B cell (primary cell): ENCODE measurements around the gene NR5A2. TPM values are rescaled to one million over a fixed set of nuclear protein-coding genes. Genes with fewer than 3 reads are reported as not detected.

Experiments used
- ATAC-seq: fragments of 200-7000 bp; cut with Tn5 transposase; one replicate; pipeline ENCODE4 v1.10.0; 2021; ENCODE audit warnings: low read depth, mild to moderate bottlenecking, moderate number of reproducible peaks, moderate library complexity
- CTCF ChIA-PET: fragments of 350-600 bp; sonication (Branson Sonifier 250); formaldehyde crosslinking; loops from one replicate; lab custom pipeline; 2021; ENCODE audit warnings: antibody characterized with exemption, inconsistent platforms; lab: Charles Lee
- POLR2A ChIA-PET: fragments of 350-600 bp; sonication (Branson Sonifier 250); formaldehyde crosslinking; loops from one replicate; lab custom pipeline; 2021; ENCODE audit warnings: antibody characterized with exemption; lab: Charles Lee
- DNase-seq: peaks from one replicate; pipeline ENCODE4 v3.0.0; 2013
- H2AFZ ChIP-seq: 2 replicates; pipeline ENCODE4 v1.6.1; 2012; ENCODE audit warnings: mild to moderate bottlenecking, low read depth, low read length; ENCODE audit not compliant: insufficient read depth, poor library complexity, severe bottlenecking
- H3K27ac ChIP-seq, 2 donors: 1 replicate in 1 of 2; 2 replicates in 1 of 2; pipeline ENCODE4 v1.5.1; 2012 to 2013; ENCODE audit warnings: low read length in 2 of 2, mild to moderate bottlenecking in 2 of 2, moderate library complexity in 1 of 2
- H3K27me3 ChIP-seq, 4 experiments: fragments of 200-600 bp in 1 of 4; sonication (generic) in 1 of 4; replicated peaks in 1 of 4; 1 replicate in 2 of 4; 2 replicates in 2 of 4; pipeline versions ENCODE4 v1.6.1 to v1.7.0; 2013 to 2016; ENCODE audit warnings: low read length in 3 of 4, mild to moderate bottlenecking in 2 of 4, mixed read lengths in 1 of 4, moderate library complexity in 1 of 4; ENCODE audit not compliant: insufficient read depth in 4 of 4, control insufficient read depth in 3 of 4; ENCODE audit errors: control extremely low read depth in 1 of 4
- H3K36me3 ChIP-seq, 2 experiments: replicated peaks in 1 of 2; 1 replicate in 1 of 2; 2 replicates in 1 of 2; pipeline versions ENCODE4 v1.6.1 to v1.7.1; 2013; ENCODE audit warnings: low read length in 1 of 2; ENCODE audit not compliant: insufficient read depth in 2 of 2, control insufficient read depth in 1 of 2; ENCODE audit errors: control extremely low read depth in 1 of 2, extremely low read depth in 1 of 2
- H3K4me1 ChIP-seq, 2 donors: fragments of 200-600 bp in 1 of 2; sonication (generic) in 1 of 2; 1 replicate in 1 of 2; 2 replicates in 1 of 2; pipeline versions ENCODE4 v1.5.1 to v1.6.1; 2013 to 2017; ENCODE audit warnings: low read length in 2 of 2; ENCODE audit not compliant: control insufficient read depth in 2 of 2, insufficient read depth in 2 of 2
- H3K4me2 ChIP-seq: replicated peaks from 2 replicates; pipeline ENCODE3; 2012; ENCODE audit warnings: mild to moderate bottlenecking, low read depth, low read length; ENCODE audit not compliant: poor library complexity, severe bottlenecking
- H3K4me3 ChIP-seq, 5 experiments: fragments of 200-600 bp in 1 of 5; sonication (generic) in 1 of 5; 1 replicate in 3 of 5; 2 replicates in 2 of 5; pipeline versions ENCODE4 v1.5.1 to v1.7.0; 2011 to 2016; ENCODE audit warnings: low read length in 4 of 5, mild to moderate bottlenecking in 4 of 5, low read depth in 2 of 5, control low read depth in 1 of 5, moderate library complexity in 1 of 5; ENCODE audit not compliant: insufficient read depth in 1 of 5; ENCODE audit errors: control extremely low read depth in 1 of 5, extremely low read depth in 1 of 5
- H3K79me2 ChIP-seq: fragments of 200-600 bp; sonication (generic); one replicate; pipeline ENCODE4 v1.6.0; 2016; ENCODE audit warnings: low read length; ENCODE audit not compliant: control insufficient read depth, insufficient read depth
- H3K9ac ChIP-seq: fragments of 200-600 bp; sonication (generic); 2 replicates; pipeline ENCODE4 v1.6.1; 2017; ENCODE audit warnings: mild to moderate bottlenecking, low read length, moderate library complexity
- H3K9me3 ChIP-seq, 3 donors: one replicate each; pipeline versions ENCODE4 v1.6.1 to v1.7.1; 2013; ENCODE audit warnings: low read length in 2 of 3; ENCODE audit not compliant: control insufficient read depth in 2 of 3, insufficient read depth in 1 of 3; ENCODE audit errors: control extremely low read depth in 1 of 3
- H4K20me1 ChIP-seq: 2 replicates; pipeline ENCODE4 v1.6.0; 2012; ENCODE audit warnings: mild to moderate bottlenecking, low read length; ENCODE audit not compliant: insufficient read depth, control insufficient read depth, poor library complexity, severe bottlenecking
- H3K27ac Mint-ChIP-seq: one replicate; pipeline ENCODE4 v1.8.0; 2021; ENCODE audit warnings: mixed read lengths
- H3K27me3 Mint-ChIP-seq: one replicate; pipeline ENCODE4 v1.8.0; 2021; ENCODE audit warnings: mixed read lengths
- H3K4me1 Mint-ChIP-seq: one replicate; pipeline ENCODE4 v1.8.0; 2021; ENCODE audit warnings: mixed read lengths
- H3K4me3 Mint-ChIP-seq: one replicate; pipeline ENCODE4 v1.8.0; 2021; ENCODE audit warnings: mixed read lengths
- H3K9me3 Mint-ChIP-seq: one replicate; pipeline ENCODE4 v1.8.0; 2022; ENCODE audit warnings: mixed read lengths; ENCODE audit not compliant: insufficient read depth
- CTCF ChIP-seq: fragments of 200-600 bp; IDR thresholded peaks from one replicate; pipeline ENCODE4 v1.8.0; 2022; ENCODE audit warnings: antibody characterized with exemption, mild to moderate bottlenecking
- EZH2 ChIP-seq: IDR thresholded peaks from 2 replicates; pipeline ENCODE4 v1.6.1; 2012; ENCODE audit warnings: borderline replicate concordance, low read depth, mild to moderate bottlenecking, moderate library complexity, low read length; ENCODE audit not compliant: insufficient read depth, poor library complexity, severe bottlenecking
- WGBS: methylation state at CpG from one replicate; pipeline ENCODE4 v1.1.5; 2013; ENCODE audit warnings: missing lambda C conversion rate; ENCODE audit not compliant: insufficient coverage; 5-methylcytosine and 5-hydroxymethylcytosine counted together
- intact Hi-C: fragments of 100-400 bp; cut with micrococcal nuclease; formaldehyde crosslinking; loops from one replicate; pipeline ENCODE4 v1.10.0; 2022
- polyA plus RNA-seq: library from polyadenylated mRNA; depleted of rRNA; stranded (reverse); fragments of >200 nt; gene quantifications from 2 replicates; pipeline ENCODE4 v1.2.3, GENCODE V29; 2012
- total RNA-seq, 2 donors: library from RNA; stranded (reverse); fragments of 120-200 nt in 1 of 2; gene quantifications; 1 replicate in 1 of 2; 2 replicates in 1 of 2; pipeline versions ENCODE4 v1.2.3 to v1.2.4, GENCODE V29; 2013 to 2022

Gene NR5A2
- total and polyA plus RNA-seq, 2 donors (not counting 1 experiment from before 2014, with no cell fraction given) = 0.07 TPM; not detected in 1

GRCh38 chr1:199995096-199995685 is 32.3 kb upstream of the NR5A2 start:
- Histone ChIP-seq H3K4me1 (no peaks in the 10 kb centered on the region), H3K79me2 (no peaks in the 10 kb centered on the region), H3K36me3 (no peaks in the 10 kb centered on the region), H3K9me3 (peaks cover 0 to 3% (median 0%) of the 10 kb centered on the region in 3 donors), H3K27me3 (peaks cover 0 to 9% (median 4%) of the 10 kb centered on the region in 4 experiments), H3K4me2 (no peak overlapping the region), H3K27ac (no peak overlapping the region), H4K20me1 (no peaks in the 10 kb centered on the region), H3K9ac (no peak overlapping the region), H2AFZ (no peak overlapping the region), H3K4me3 (no peak overlapping the region)
- DNase-seq (no peak), ATAC-seq (no peak)
- H3K4me1 Mint-ChIP-seq = no peaks in the 10 kb centered on the region
- TF ChIP-seq CTCF (no peak), EZH2 (no peak)
- H3K4me3 Mint-ChIP-seq = no peak overlapping the region
- H3K9me3 Mint-ChIP-seq = no peaks in the 10 kb centered on the region
- peaks cover 24% of the 10 kb centered on the region for H3K27me3 Mint-ChIP-seq
- ChIA-PET CTCF (interaction anchor here (0.6 kb wide), 1 partner anchor 9 kb away, joined by 3 read pairs; no protein-coding TSS in a partner anchor), POLR2A (no interaction called here)
- WGBS = no CpG with 5 or more reads among the region's 3 CpGs
- intact Hi-C loops = no loop called here
- H3K27ac Mint-ChIP-seq = no peak overlapping the region

- ChIA-PET POLR2A (no interaction called here), CTCF (no interaction called here)
- Mint-ChIP-seq H3K9me3 (no peaks in the 10 kb centered on the region), H3K27me3 (peaks cover 24% of the 10 kb centered on the region), H3K4me3 (no peak overlapping the region), H3K4me1 (no peaks in the 10 kb centered on the region), H3K27ac (no peak overlapping the region)
- DNase-seq = no peak
- no peaks in the 10 kb centered on the region for H3K79me2 ChIP-seq
- no peak overlapping the region for H3K9ac ChIP-seq
- WGBS = 95% methylated on average over 6 of the region's 6 CpGs
- peaks cover 0 to 8% (median 0%) of the 10 kb centered on the region in 4 experiments for H3K27me3 ChIP-seq
- H3K36me3 ChIP-seq = no peaks in the 10 kb centered on the region
- no peak for TF ChIP-seq EZH2
- TF ChIP-seq CTCF = no peak
- H3K4me1 ChIP-seq = no peaks in the 10 kb centered on the region
- no peak overlapping the region for H3K4me3 ChIP-seq
- H3K27ac ChIP-seq = no peak overlapping the region
- ATAC-seq = no peak
- no peaks in the 10 kb centered on the region for H3K9me3 ChIP-seq
- intact Hi-C loops = no loop called here
- no peaks in the 10 kb centered on the region for H4K20me1 ChIP-seq
- H2AFZ ChIP-seq = no peak overlapping the region
- H3K4me2 ChIP-seq = no peak overlapping the region
These were observed 22.3 kb upstream of the NR5A2 start for GRCh38 chr1:200005165-200005564.
